Stimulated activated CD8-positive, alpha-beta memory T cell treated with anti-CD3 and anti-CD28 coated beads, Interleukin-7, amount 100 ng/mL, for 24 hours (primary cell): ENCODE data around the gene FAM219B.
"Not testable (repeated sequence)": the region's sequence is repeated elsewhere in the genome, so short reads cannot be mapped to it uniquely, and the experiment has no call there.

Source experiments
- DNase-seq: peaks from one replicate; pipeline ENCODE4 v3.0.0-alpha.2; 2020; ENCODE audit warnings: low read depth

Gene FAM219B

DNA sequence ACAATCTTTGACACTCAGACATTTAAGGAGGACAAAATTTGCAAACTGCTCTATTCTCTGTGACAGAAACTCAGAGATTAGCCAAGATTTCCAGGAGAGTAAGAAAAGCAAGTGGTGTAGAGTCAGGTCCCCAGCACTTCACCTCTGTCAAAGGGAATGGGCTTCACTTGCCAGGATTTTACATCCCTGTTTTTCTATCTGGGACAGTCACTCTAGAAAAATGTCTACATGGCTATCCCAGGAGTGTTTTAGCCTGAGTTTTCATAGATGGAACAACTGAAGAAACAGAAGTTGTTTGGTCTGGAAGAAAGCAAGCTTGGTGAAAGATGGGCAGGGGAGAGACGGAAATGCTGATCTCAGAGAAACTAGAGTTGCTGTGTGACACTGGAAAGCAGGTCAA is 3.0 kb downstream of the FAM219B start:
- DNase-seq = no peak

DNA sequence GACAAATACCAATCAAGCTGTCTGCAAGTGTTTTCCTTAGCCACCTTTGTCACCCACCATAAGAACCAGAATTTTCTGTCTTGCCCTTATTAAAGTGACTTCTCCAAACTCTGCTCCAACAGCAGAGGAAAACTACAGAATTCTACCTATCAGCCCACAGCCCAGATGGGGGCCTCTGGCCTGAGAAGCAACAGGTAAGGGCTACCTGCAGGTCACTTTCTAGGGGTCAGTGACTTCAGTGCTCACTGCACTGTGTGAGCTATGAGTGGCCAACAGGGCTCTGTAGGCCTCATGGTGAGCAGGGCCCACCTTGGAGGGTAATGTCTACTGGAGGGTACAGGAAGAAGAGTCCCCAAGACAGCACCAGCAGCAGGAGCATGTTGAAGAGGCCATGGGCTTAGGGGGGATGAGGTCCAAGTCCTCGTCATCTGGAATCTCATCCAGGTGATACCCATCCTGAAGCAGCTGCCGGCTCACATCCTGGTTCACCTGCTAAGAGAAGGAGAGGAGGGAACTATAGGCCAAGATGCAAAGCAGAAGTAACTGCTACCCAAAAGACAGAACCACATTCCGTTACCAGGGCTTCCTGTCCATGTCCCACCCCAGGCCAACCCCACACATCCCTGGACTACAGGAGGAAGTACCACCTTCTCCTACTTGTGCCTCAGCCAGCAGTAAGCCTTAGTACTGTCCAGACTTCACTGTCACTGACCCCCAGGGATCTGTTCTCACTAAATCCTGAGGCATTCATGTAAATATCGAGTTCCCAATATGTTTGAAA is 4.2 kb downstream of the FAM219B start:
- DNase-seq = no peak

DNA sequence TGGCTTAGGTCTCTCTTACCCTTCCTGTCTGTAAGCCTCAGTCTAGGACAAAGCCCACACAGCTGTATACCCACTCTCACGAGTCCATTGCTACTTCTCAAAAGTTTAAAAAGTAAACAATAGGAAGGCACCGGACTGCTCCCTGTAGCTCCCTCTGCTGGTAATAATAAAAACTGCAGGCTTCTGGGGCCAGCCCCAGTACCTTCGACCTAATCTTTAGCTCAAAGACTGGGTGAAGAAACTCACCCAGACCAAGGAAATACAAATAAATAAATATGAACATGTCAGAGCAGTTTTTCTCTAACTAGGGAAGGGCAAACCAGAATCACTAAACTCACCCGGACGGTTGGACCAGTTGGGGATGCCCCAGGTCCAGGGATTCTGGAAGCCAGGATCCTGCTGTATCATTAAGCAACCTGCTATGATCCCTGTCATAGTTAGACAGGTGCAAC is 5.0 kb downstream of the FAM219B start:
- peak; percentile 26 for DNase-seq

DNA sequence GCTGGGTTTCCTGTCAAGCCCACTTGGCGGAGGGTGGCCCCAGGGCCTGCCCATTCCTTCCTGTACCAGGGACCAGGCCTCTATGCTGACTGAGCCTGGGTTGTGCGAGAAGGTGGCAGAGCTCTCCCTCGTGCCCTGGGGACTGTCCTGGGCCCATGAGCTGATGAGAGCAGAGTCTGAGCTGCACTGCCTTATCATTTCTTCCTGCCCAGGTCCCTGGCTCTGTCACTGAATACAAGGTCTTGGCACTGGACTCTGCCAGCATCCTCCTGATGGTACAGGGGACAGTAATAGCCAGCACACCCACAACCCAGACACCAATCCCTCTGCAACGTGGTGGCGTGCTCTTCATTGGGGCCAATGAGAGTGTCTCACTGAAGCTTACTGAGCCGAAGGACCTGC is 9.3 kb downstream of the FAM219B start:
- DNase-seq = no peak

DNA sequence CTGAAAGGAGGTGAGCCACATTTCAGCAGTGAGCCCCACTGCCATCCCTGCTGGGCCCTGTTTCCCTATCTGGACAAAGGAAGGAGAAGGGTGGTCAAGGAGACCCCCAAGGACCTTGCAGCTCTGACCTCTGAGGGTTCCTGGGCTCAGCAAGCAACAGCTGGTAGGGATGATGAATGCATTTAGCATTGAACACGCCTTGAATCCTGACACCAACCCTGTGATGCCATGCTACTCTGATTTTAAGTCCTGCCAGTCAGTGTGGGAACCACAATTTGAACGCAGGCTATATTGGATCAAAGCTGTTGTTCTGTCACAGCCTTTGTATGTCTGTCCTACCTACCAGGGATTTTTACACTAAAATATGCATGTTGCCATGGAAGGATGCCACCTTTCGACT is 10.3 kb downstream of the FAM219B start:
- no peak for DNase-seq

DNA sequence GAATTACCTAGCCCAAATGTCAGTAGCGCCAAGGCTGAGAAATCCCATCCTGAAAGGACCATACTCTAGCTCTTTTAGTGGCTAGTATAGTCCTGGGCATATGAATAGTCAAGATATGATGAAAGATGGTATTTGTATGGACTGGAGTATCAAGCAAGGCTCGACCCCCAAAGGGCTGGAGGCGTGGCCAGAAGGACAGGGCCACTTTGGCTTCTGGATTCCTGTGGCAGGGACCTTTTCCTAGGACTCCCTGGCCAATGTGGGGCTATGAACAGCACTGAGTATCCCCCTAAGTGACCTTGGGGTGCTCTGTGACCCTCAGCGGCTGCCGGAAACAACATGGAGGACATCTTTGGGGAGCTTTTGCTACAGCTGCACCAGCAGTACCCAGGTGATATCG is 10.8 kb downstream of the FAM219B start:
- no peak for DNase-seq

DNA sequence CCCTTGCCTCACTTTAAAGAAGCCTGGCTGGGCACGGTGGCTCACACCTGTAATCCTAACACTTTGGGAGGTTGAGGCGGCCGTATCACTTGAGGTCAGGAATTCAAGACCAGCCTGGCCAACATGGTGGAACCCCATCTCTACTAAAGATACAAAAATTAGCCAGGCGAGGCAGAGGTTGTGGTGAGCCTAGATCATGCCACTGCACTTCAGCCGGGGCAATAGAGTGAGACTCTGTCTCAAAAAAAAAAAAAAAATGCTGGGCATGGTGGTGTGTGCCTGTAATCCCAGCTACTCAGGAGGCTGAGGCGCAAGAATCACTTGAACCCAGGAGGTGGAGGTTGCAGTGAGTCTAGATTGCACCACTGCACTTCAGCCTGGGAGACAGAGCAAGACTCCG is 12.3 kb downstream of the FAM219B start:
- not testable (repeated sequence) for DNase-seq

DNA sequence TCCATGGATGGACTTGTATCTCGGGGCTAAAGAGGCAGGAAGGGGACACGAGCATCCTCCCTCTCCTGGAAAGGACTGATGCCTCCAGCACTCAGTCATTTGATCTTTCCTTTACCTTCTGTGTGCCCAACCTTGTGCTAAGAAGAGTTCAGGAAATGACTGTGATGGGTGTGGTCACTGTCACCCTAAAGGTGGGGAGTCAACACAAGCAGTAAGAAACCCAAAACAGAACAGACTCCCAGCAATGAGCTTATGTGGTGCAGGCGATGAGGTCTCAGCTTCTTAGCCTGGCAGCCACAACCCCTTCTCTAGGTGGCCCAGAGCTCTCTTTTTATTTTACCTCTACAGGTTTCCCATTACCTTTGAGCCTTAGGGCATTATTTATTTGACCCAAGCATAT is 13.0 kb downstream of the FAM219B start:
- no peak for DNase-seq

DNA sequence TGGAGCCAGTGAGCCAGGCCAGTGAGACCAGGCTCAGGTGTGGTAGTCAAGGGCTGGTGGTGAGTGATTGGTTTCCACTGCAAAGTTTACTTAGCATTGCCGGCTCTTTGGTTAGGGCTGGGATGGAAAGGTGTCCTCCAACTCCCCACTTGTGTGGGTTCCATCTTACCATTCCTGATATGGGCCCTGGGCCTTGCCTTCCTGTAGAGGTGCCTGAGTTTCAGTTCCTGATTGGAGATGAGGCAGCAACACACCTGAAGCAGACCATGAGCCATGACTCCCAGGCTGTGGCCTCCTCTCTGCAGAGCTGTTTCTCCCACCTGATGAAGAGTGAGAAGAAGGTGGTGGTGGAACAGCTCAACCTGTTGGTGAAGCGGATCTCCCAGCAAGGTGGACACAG is 13.7 kb downstream of the FAM219B start:
- no peak for DNase-seq

DNA sequence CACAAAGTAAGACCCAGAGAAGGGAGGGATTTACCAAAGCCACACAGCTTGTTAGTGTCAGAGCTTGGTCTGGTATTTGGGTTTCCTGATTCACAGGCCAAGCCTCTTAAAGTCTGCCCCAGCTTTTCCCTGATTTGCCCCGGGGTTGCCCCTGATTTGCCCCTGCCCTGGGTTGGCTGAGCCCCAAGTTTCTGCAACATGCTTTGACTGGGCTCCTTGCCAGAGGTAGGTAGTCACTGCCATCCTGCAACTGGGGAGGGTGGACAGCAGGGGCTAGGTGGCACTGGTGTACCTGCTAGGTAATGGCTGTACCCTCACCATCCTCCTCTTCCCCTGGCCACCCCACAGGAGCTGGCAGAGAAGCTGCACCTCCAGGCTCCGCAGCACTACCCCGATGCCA is 14.3 kb downstream of the FAM219B start:
- no peak for DNase-seq

DNA sequence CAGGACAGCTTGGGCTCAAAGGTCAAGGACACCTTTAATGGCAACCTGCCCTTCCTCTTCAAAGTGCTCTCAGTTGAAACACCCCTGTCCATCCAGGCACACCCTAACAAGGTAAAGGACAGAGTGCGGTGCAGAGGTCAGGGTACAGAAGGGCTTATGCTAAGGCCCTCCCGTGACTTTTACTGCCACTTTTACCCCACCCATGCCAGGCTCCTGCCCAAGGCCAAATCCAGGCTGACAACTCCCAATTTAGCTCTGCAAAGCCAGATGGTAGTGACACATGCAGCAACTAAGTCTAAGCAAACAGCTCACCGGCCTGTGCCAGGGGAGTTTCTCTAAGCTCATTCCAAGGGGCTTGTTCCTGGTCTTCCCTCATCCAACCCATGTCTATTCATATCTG is 15.2 kb downstream of the FAM219B start:
- no peak for DNase-seq

DNA sequence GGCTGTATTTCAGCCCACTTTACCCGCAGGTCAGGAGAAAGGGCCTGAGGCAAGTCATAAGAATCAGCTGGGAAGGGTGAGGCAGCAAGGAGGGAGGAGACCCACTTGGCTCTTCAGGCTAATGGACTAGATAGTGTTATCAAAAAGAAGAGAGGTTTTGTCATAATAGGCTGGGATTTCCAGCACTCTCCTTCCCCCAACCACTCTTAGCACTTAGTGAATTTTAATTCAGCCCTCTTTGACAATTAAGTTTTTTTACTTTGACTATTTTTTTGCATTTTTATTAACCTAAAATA is 16.0 kb downstream of the FAM219B start:
- no peak for DNase-seq

DNA sequence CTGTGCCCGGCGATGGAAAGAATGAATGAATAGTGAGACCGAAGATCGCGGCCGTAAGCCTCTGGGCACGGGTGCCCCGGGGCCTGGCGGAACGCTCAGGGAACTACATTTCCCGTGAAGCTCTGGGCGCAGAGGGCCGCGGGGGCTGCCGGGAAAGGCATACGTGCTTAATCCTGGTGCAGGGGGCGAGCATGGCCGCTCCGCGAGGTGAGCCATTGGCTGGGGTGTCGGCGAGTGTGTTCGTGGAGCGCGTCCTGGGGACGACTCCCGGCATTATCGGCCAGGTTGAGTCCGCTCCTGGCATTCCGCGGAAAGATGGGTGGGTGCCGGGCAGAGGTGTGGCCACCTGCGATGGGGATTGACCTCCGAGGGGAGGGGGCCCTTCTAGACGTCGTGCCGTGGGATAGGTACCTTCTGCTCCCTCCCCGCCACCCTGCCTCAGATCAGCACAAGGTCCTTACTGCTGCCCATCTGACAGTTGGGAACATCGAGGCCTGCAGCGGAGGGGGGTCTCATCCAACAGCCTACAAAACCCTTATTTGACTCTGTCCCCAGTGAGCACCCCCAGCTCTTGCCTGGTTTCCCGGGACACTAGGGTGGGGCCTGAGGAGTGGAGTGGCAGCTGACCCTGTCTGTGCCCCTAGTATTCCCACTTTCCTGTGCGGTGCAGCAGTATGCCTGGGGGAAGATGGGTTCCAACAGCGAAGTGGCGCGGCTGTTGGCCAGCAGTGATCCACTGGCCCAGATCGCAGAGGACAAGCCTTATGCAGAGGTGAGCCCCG is 16.6 kb downstream of the FAM219B start, which contains the start of gene MPI:
Gene MPI, plus strand, starts transcription at position 160 of the 782 bp plus-strand sequence. Its CDS starts 32 bp downstream, at position 192.
- peak; percentile 69 for DNase-seq

DNA sequence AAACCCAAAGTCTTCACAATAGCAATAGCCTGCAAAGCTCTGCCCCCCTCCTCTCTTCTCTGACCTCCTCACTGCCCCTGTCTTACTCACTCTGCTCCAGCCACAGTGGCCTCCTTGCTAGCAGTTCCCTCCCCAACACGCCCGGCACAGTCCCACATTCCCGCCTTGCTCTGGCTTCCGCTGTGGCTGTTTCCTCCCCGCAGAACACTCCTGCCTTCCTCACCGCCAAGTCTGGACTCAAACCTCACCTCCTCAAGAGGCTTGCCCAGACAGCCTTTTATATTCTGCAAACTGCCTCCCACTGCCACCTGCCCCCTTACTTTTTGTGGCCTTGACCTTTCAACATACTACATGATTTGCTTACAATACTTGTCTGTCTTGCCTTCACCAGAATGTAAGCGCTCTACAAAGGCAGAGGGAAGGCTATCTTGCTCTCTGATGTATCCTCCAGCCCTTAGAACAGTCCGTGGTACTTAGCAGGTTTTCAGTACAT is 17.2 kb downstream of the FAM219B start:
- no peak for DNase-seq

DNA sequence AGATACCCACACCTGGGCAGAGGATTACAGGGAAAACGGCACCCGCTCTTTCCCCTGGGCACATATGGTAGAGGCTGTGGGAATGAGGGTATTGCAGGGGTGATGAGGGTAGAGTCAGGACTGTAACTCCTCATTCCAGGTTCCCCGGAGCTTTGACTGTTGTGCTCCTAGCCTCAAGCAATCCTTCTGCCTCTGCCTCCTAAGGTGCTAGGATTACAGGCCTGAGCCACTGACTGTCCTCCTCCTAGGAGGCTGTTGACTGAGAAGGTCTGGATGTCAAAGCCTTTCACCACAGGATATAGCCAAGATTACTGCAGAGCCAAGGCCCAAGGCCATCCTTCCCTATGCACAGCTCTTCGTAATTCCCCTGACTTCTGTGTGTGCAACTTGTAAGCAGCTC is 17.9 kb downstream of the FAM219B start:
- no peak for DNase-seq

DNA sequence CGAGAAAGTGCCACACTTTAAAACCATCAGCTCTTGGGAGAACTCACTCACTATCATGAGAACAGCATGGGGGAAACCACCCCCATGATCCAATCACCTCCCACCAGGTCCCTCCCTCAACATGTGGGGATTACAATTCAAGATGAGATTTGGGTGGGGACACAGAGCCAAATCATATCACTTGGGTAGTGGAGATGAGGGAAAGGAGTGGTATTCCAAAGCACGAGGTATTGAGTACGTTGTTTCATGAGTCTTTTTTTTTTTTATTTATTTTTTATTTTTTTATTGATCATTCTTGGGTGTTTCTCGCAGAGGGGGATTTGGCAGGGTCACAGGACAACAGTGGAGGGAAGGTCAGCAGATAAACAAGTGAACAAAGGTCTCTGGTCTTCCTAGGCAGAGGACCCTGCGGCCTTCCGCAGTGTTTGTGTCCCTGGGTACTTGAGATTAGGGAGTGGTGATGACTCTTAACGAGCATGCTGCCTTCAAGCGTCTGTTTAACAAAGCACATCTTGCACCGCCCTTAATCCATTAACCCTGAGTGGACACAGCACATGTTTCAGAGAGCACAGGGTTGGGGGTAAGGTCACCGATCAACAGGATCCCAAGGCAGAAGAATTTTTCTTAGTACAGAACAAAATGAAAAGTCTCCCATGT is 19.0 kb downstream of the FAM219B start:
- not testable (repeated sequence) for DNase-seq

DNA sequence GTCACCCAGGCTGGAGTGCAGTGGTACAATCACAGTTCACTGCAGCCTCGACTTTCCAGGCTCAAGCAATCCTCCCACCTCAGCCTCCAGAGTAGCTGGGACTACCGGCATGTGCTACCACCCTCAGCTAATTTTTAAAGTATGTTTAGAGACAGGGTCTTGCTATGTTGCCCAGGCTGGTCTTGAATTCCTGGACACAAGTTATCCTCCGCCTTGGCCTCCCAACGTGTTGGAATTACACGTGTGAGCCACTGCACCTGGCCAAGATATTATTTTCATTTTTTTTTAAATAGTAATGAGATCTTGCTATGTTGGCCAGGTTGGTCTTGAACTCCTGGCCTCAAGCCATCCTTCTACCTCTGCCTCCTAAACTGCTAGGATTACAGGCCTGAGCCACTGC is 21.2 kb downstream of the FAM219B start:
- no peak for DNase-seq

DNA sequence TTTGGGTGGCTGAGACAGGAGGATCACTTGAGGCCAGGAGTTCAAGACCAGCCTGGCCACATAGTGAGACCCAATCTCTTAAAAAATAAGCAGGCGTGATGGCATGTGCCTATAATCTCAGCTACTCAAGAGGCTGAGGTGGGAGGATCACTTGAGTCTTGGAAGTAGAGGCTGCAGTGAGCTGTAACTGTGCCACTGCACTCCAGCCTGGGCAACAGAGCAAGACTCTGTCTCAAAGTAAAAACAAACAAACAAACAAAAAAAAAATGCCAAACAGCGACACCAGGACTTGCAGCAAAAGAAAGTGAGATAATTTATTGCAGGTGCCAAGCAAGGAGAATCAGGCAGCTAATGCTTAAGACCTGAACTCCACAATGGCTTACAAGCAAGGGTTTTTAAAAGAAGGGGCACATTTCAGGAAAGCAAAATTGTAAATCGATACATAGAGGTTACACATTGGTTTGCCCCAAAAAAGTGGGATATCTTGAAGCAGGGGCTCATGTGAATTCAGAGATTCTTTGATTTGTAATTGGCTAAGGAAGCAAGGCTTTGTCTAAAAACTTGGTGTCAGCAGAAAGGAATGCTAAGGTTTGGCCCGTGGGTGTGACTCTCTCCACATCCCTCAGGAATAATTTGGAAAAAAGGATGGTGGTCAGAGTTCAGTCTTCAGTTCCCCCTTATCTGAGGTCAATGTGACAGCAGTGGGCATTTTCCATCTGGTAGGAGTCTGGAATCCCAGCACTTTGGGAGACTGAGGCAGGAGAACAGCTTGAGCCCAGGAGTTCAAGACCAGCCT is 22.0 kb downstream of the FAM219B start:
- DNase-seq = no peak

DNA sequence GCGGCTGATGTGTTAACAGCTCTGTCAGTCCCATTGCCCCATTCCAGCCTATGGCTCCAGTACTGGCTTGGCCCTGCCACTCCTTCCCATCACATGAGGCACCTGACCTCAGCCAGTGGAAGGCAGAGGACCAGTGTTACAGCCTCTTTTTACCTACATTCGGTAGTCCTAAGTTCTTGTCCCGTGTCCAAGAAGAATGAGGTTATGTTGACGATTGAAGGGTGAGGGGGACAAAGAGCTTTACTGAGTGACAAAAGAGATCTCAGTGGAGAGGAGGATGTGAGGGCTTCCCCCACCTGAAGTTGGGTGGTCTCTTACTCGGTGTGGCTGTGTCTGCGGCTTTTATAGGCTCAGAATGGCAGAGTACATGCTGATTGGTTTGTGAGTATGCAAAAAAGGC is 24.1 kb downstream of the FAM219B start:
- DNase-seq = no peak

DNA sequence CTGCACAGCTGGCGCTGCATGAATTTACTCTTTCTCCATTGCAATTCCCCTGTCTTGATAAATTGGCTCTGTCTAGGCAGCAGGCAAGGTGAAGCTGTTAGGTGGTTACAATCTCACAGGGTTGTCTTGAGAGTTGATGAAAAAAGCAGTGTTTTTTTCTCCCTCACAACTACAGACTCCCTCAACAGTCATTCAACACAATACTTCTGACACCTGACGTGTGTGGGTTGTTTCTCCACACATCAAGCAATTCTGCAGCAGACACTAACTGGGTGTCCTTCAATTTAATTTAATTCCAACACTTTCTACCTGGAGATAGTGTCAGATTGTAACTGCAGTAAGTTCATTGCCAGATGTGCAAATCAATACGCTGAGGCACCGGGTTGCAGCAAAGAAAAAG is 28.4 kb downstream of the FAM219B start:
- DNase-seq = no peak

DNA sequence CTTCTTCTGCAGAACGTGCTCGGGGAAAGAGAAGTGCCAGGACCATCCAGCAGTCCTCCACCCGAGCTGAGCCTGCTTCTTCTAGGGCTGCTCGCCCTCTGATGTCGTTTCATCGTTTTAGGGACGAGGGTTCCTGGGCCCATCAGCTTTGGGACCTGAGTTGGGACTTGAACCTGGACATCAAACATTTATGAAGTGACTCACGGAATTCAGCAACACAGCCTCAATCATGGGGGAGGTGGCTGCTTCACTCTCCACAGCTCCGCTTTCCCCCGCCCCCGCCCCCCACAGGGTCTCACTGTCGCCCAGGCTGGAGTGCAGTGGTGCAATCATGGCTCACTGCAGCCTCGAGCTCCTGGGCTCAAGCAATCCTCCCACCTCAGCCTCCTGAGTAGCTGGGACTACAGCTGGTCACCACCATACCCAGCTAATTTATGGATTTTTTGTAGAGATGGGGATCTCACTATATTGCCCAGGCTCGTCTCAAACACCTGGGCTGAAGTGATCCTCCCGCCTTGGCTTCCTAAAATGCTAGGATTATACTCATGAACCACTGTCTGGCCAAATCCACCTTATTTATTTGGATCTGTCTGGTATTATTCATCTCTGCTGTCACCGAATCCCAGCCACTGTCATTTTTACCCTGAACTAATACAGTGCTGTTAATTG is 32.8 kb downstream of the FAM219B start:
- no peak for DNase-seq
